Spinal cord (tissue), 10 donors: ENCODE results near the gene DCPS. TPM values are rescaled to one million over a fixed set of nuclear protein-coding genes. Genes with fewer than 3 reads are reported as not detected.
"Not testable (repeated sequence)": the region's sequence is repeated elsewhere in the genome, so short reads cannot be mapped to it uniquely, and the experiment has no call there.

Experiments used
- DNase-seq, 6 donors: peaks; one replicate each; pipeline versions ENCODE4 v3.0.0 to v3.0.0-alpha.2; 2013 to 2015; ENCODE audit warnings: low spot score in 6 of 6, low read depth in 4 of 6
- H3K27ac ChIP-seq: one replicate; pipeline ENCODE4 v1.5.1; 2013; ENCODE audit warnings: low read depth, low read length, control low read depth
- H3K27me3 ChIP-seq: one replicate; pipeline ENCODE4 v1.6.1; 2013; ENCODE audit warnings: low read length; ENCODE audit not compliant: control insufficient read depth, insufficient read depth
- H3K36me3 ChIP-seq: one replicate; pipeline ENCODE4 v1.6.1; 2013; ENCODE audit warnings: low read length; ENCODE audit not compliant: control insufficient read depth, insufficient read depth
- H3K4me1 ChIP-seq: one replicate; pipeline ENCODE4 v1.6.1; 2013; ENCODE audit warnings: low read length; ENCODE audit not compliant: control insufficient read depth, insufficient read depth
- H3K4me3 ChIP-seq: one replicate; pipeline ENCODE4 v1.5.1; 2013; ENCODE audit warnings: low read depth, low read length, control low read depth
- H3K9me3 ChIP-seq: one replicate; pipeline ENCODE4 v1.6.1; 2013; ENCODE audit warnings: low read length; ENCODE audit not compliant: control insufficient read depth, insufficient read depth
- WGBS: methylation state at CpG from one replicate; pipeline ENCODE4 v1.1.5; 2013; ENCODE audit warnings: missing lambda C conversion rate; ENCODE audit not compliant: insufficient coverage; 5-methylcytosine and 5-hydroxymethylcytosine counted together
- long read RNA-seq, 4 donors: transcript quantifications; one replicate each; lab custom pipeline, GENCODE V29; 2026
- polyA plus RNA-seq, 2 donors: library from polyadenylated mRNA; unstranded; fragments of 120-200 nt; gene quantifications; one replicate each; pipeline ENCODE4 v1.2.1, GENCODE V29; 2013; ENCODE audit not compliant: insufficient read length in 2 of 2
- total RNA-seq, 2 donors: library from RNA; depleted of rRNA in 1 of 2; stranded (reverse); fragments of 120-200 nt in 1 of 2; fragments of >200 nt in 1 of 2; gene quantifications; one replicate each; pipeline versions ENCODE4 v1.2.3 to v1.2.4, GENCODE V29; 2013 to 2014
- donor health status: healthy.

DCPS gene
- 10 to 100 TPM in 1 of 2 donors, 1 to 10 TPM in 1; 5.1 to 12.0 TPM for total RNA-seq
- 10 to 100 TPM; 13.4 to 17.6 TPM for polyA plus RNA-seq
- long read RNA-seq, donor 1, transcript DCPS-201 (6 exons, 1,479 nt), result major isoform, 5 of 14 reads
- long read RNA-seq, donor 1, partial matches to known transcripts, result 8 of 14 reads
- long read RNA-seq, donor 1, other reads (novel, unspliced or antisense), result 0 of 14 reads
- long read RNA-seq, donor 2, transcript DCPS-201 (6 exons, 1,479 nt), result major isoform, 5 of 5 reads
- long read RNA-seq, donor 2, partial matches to known transcripts, result 0 of 5 reads
- long read RNA-seq, donor 2, other reads (novel, unspliced or antisense), result 0 of 5 reads
- long read RNA-seq, donor 3, transcript DCPS-201 (6 exons, 1,479 nt), result major isoform, 6 of 6 reads
- long read RNA-seq, donor 3, partial matches to known transcripts, result 0 of 6 reads
- long read RNA-seq, donor 3, other reads (novel, unspliced or antisense), result 0 of 6 reads
- long read RNA-seq, donor 4, transcript DCPS-201 (6 exons, 1,479 nt), result major isoform, 7 of 7 reads
- long read RNA-seq, donor 4, partial matches to known transcripts, result 0 of 7 reads
- long read RNA-seq, donor 4, other reads (novel, unspliced or antisense), result 0 of 7 reads

GRCh38 chr11:126303623-126304456 is at the start of gene DCPS:
Gene DCPS, plus strand, starts transcription at chr11:126304060. Its CDS starts 21 bp downstream, at chr11:126304081.
- peaks cover 10% of the 10 kb centered on the region for H3K36me3 ChIP-seq
- 2% methylated on average over 51 of the region's 61 CpGs for WGBS
- peaks cover 22% of the 10 kb centered on the region for H3K4me1 ChIP-seq
- peak within 1 kb of the TSS; percentile 89 for H3K27ac ChIP-seq
- peak within 1 kb of the TSS; percentile 79 for H3K4me3 ChIP-seq
- DNase-seq, result peak; percentile 78 to 98 (median 88)
- no peaks in the 10 kb centered on the region for H3K9me3 ChIP-seq
- H3K27me3 ChIP-seq, result no peaks in the 10 kb centered on the region

- Histone ChIP-seq H3K27me3 (no peaks in the 10 kb centered on the region), H3K9me3 (no peaks in the 10 kb centered on the region), H3K27ac (no peak overlapping the region), H3K36me3 (peaks cover 8% of the 10 kb centered on the region), H3K4me1 (no peaks in the 10 kb centered on the region), H3K4me3 (no peak overlapping the region)
- no peak for DNase-seq
- WGBS, result 100% methylated on average over 1 of the region's 1 CpG
These were observed 49.0 kb upstream of the DCPS start for GRCh38 chr11:126254819-126255218.

- not testable (repeated sequence) for DNase-seq, H3K9me3 ChIP-seq, H3K27ac ChIP-seq, H3K36me3 ChIP-seq, H3K27me3 ChIP-seq, H3K4me3 ChIP-seq, H3K4me1 ChIP-seq
- WGBS, result 86% methylated on average over 2 of the region's 5 CpGs
These were observed 48.4 kb upstream of the DCPS start for GRCh38 chr11:126255507-126255906.

- H3K27ac ChIP-seq, result no peak overlapping the region
- no peaks in the 10 kb centered on the region for H3K4me1 ChIP-seq
- 83% methylated on average over 2 of the region's 4 CpGs for WGBS
- no peak overlapping the region for H3K4me3 ChIP-seq
- no peaks in the 10 kb centered on the region for H3K27me3 ChIP-seq
- H3K36me3 ChIP-seq, result peaks cover 8% of the 10 kb centered on the region
- H3K9me3 ChIP-seq, result no peaks in the 10 kb centered on the region
- no peak for DNase-seq
These were observed 47.6 kb upstream of the DCPS start for GRCh38 chr11:126256216-126256615.

- H3K27ac ChIP-seq, result no peak overlapping the region
- no peak overlapping the region for H3K4me3 ChIP-seq
- peaks cover 14% of the 10 kb centered on the region for H3K36me3 ChIP-seq
These were observed 46.7 kb upstream of the DCPS start for GRCh38 chr11:126257144-126257543.

GRCh38 chr11:126257764-126258163 is 46.1 kb upstream of the DCPS start:
- Histone ChIP-seq H3K27me3 (no peaks in the 10 kb centered on the region), H3K4me1 (no peaks in the 10 kb centered on the region), H3K9me3 (no peaks in the 10 kb centered on the region), H3K36me3 (peaks cover 13% of the 10 kb centered on the region), H3K27ac (no peak overlapping the region), H3K4me3 (no peak overlapping the region)
- no CpG with 5 or more reads among the region's 2 CpGs for WGBS
- DNase-seq, result no peak

More at GRCh38 chr11:126257144-126257543, 46.7 kb upstream of the DCPS start:
- Histone ChIP-seq H3K4me1 (no peaks in the 10 kb centered on the region), H3K27me3 (no peaks in the 10 kb centered on the region), H3K9me3 (no peaks in the 10 kb centered on the region)
- no peak for DNase-seq
- WGBS, result 100% methylated on average over 1 of the region's 2 CpGs

GRCh38 chr11:126262216-126262615 is 41.6 kb upstream of the DCPS start:
- no peaks in the 10 kb centered on the region for H3K27me3 ChIP-seq
- DNase-seq, result no peak
- peaks cover 48% of the 10 kb centered on the region for H3K36me3 ChIP-seq
- no peak overlapping the region for H3K27ac ChIP-seq
- H3K9me3 ChIP-seq, result no peaks in the 10 kb centered on the region
- WGBS, result 95% methylated on average over 3 of the region's 6 CpGs
- no peaks in the 10 kb centered on the region for H3K4me1 ChIP-seq
- no peak overlapping the region for H3K4me3 ChIP-seq

- DNase-seq, result no peak
- peaks cover 48% of the 10 kb centered on the region for H3K36me3 ChIP-seq
These were observed 40.4 kb upstream of the DCPS start for GRCh38 chr11:126263489-126263888.

GRCh38 chr11:126265811-126266210 is 38.0 kb upstream of the DCPS start:
- Histone ChIP-seq H3K4me3 (no peak overlapping the region), H3K27ac (no peak overlapping the region), H3K9me3 (no peaks in the 10 kb centered on the region), H3K27me3 (no peaks in the 10 kb centered on the region), H3K36me3 (peaks cover 48% of the 10 kb centered on the region), H3K4me1 (peaks cover 12% of the 10 kb centered on the region)
- DNase-seq, result no peak
- 98% methylated on average over 5 of the region's 8 CpGs for WGBS

More at GRCh38 chr11:126263489-126263888, 40.4 kb upstream of the DCPS start:
- Histone ChIP-seq H3K4me3 (no peak overlapping the region), H3K27ac (no peak overlapping the region), H3K4me1 (peaks cover 4% of the 10 kb centered on the region), H3K9me3 (no peaks in the 10 kb centered on the region), H3K27me3 (no peaks in the 10 kb centered on the region)
- WGBS, result 66% methylated on average over 3 of the region's 6 CpGs
